Left ventricle myocardium inferior (tissue), 1 donor: ENCODE measurements around the gene USH2A. TPM values are rescaled to one million over a fixed set of nuclear protein-coding genes. Genes with fewer than 3 reads are reported as not detected.

Experiments
- DNase-seq: peaks from one replicate; pipeline ENCODE4 v3.0.0-alpha.2; 2020
- H3K27ac ChIP-seq: fragments of 200-600 bp; replicated peaks from 2 replicates; pipeline ENCODE4 v1.8.0; 2021
- H3K27me3 ChIP-seq: fragments of 200-600 bp; 2 replicates; pipeline ENCODE4 v1.8.0; 2021; ENCODE audit warnings: low read depth
- H3K36me3 ChIP-seq: fragments of 200-600 bp; 2 replicates; pipeline ENCODE4 v1.8.0; 2021
- H3K4me1 ChIP-seq: fragments of 200-600 bp; 2 replicates; pipeline ENCODE4 v1.8.0; 2021
- H3K4me3 ChIP-seq: fragments of 200-600 bp; 2 replicates; pipeline ENCODE4 v1.8.0; 2021; ENCODE audit warnings: mild to moderate bottlenecking, moderate library complexity
- H3K9me3 ChIP-seq: fragments of 200-600 bp; replicated peaks from 2 replicates; pipeline ENCODE4 v1.8.0; 2021
- intact Hi-C: fragments of 100-400 bp; cut with micrococcal nuclease; formaldehyde crosslinking; loops from one replicate; pipeline ENCODE4 v1.11.0; 2022
- total RNA-seq: library from RNA; stranded (reverse); fragmentation: NEBNext Ultra II Directional; extraction: Animal tissue kit (Norgen Biotek cat#: 25700); gene quantifications from one replicate; pipeline ENCODE4 v1.2.1, GENCODE V29; 2021
- TF ChIP-seq, protein P1 (sequence below): fragments of 200-600 bp; IDR thresholded peaks from 2 replicates; pipeline ENCODE4 v1.8.0; 2021; ENCODE audit warnings: antibody characterized with exemption, mild to moderate bottlenecking, borderline replicate concordance
- donor health status: DM: no; HTN: yes; CAD: no; lungs with severe emphysema.

Gene USH2A
- total RNA-seq, 1 donor from 2014 or later: 3.6 TPM

DNA sequence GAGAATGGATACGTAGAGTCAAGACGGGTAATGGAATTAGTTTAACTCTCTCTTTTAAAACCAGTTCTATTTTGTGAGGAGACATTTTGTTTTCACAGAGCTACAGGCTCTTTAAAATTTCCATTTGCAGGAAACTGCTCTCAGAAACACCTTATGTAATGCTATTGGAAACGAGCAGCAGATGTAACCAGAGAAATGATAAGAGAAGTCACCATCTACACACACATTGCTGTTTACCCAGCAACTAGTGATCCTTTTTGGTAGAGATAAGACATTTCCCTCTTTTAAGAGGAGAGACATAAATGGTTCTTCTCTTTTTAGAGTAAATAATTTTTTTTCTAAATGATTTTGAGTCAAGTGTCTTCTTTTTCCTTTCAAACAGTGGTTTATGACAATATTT lies 775.5 kb downstream of the USH2A start:
- Histone ChIP-seq H3K27me3 (peaks cover 8% of the 10 kb centered on the region), H3K9me3 (no peaks in the 10 kb centered on the region), H3K36me3 (no peaks in the 10 kb centered on the region), H3K4me1 (no peaks in the 10 kb centered on the region), H3K27ac (no peak overlapping the region), H3K4me3 (no peak overlapping the region)
- intact Hi-C loops: no loop called here
- TF ChIP-seq, protein P1, sequence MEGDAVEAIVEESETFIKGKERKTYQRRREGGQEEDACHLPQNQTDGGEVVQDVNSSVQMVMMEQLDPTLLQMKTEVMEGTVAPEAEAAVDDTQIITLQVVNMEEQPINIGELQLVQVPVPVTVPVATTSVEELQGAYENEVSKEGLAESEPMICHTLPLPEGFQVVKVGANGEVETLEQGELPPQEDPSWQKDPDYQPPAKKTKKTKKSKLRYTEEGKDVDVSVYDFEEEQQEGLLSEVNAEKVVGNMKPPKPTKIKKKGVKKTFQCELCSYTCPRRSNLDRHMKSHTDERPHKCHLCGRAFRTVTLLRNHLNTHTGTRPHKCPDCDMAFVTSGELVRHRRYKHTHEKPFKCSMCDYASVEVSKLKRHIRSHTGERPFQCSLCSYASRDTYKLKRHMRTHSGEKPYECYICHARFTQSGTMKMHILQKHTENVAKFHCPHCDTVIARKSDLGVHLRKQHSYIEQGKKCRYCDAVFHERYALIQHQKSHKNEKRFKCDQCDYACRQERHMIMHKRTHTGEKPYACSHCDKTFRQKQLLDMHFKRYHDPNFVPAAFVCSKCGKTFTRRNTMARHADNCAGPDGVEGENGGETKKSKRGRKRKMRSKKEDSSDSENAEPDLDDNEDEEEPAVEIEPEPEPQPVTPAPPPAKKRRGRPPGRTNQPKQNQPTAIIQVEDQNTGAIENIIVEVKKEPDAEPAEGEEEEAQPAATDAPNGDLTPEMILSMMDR: no peak
- no peak for DNase-seq

DNA sequence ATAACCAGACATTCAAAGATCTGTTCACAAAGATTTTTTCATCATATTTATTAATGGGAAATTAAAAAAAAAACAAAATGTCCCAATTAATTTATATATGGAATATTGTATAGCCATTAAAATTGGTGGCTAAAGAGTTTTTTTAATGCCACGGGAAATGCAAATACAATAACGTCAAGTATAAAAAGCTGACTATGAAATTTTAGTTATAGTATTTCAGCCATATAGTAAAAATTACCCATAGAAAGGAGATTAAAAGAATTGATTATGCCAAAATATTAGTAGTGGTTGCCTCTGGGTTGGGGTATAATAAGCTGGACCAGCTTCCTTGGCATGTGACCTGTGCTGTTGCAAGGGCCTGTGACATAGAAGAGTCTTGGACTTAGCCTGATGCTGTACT lies 777.4 kb downstream of the USH2A start:
- intact Hi-C loops: no loop called here
- H3K27me3 ChIP-seq: peaks cover 8% of the 10 kb centered on the region
- TF ChIP-seq, protein P1: no peak
- H3K9me3 ChIP-seq: no peaks in the 10 kb centered on the region
- H3K4me1 ChIP-seq: no peaks in the 10 kb centered on the region
- no peak overlapping the region for H3K4me3 ChIP-seq
- no peak for DNase-seq
- H3K27ac ChIP-seq: no peak overlapping the region
- no peaks in the 10 kb centered on the region for H3K36me3 ChIP-seq

DNA sequence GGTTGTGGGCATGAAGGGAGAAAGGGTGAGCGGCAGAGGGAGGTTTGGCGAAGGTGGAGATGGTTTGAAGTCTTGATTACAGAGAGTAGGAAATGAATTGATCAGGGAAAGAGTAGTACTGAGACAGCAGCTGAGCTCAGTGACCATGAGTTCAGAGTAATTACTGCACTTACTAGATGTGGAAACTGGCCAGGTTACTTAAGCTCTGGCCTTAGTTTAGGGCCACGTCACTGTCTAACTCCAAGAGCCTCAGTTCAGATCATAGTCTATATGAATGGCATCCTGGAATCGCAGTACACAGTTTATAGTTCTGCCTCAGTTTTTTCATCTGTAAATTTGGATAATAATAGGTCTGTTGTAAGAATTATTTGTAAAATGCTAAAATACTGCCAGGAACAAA lies 778.1 kb downstream of the USH2A start:
- Histone ChIP-seq H3K36me3 (no peaks in the 10 kb centered on the region), H3K4me1 (no peaks in the 10 kb centered on the region), H3K9me3 (no peaks in the 10 kb centered on the region), H3K4me3 (no peak overlapping the region), H3K27ac (no peak overlapping the region), H3K27me3 (peaks cover 8% of the 10 kb centered on the region)
- no peak for DNase-seq
- intact Hi-C loops: no loop called here
- TF ChIP-seq, protein P1: no peak

DNA sequence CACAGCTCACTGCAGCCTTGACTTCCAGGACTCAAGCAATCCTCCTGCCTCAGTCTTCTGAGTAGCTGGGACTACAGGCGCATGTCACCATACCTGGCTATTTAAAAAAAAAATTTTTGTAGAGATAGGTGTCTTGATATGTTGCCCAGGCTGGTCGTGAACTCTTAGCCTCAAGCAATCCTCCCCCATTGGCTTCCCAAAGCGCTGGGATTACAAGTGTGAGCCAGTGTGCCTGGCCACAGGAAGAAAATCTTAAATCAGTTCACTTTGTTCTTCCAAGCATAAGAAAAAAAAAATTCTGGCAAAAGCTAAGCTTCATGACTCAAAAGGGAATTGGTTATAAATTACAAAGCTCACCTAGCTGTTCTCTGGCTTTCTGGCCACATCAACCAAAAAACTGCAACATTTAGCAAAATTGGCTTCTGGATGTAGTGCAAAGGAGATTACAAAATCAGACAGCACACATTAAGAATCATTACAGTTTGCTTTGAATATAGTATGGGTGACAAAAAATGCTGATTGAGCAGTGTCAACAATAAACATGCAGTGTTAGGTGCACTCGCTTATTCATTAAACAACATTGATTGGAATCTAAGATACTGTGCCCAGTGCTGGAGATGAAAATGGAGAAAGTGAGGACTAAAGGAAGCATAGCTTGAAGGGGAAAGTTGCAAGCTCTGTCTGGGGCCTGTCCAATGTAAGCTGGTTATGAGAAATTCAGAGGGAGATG lies 779.5 kb downstream of the USH2A start:
- no peak overlapping the region for H3K4me3 ChIP-seq
- intact Hi-C loops: no loop called here

DNA sequence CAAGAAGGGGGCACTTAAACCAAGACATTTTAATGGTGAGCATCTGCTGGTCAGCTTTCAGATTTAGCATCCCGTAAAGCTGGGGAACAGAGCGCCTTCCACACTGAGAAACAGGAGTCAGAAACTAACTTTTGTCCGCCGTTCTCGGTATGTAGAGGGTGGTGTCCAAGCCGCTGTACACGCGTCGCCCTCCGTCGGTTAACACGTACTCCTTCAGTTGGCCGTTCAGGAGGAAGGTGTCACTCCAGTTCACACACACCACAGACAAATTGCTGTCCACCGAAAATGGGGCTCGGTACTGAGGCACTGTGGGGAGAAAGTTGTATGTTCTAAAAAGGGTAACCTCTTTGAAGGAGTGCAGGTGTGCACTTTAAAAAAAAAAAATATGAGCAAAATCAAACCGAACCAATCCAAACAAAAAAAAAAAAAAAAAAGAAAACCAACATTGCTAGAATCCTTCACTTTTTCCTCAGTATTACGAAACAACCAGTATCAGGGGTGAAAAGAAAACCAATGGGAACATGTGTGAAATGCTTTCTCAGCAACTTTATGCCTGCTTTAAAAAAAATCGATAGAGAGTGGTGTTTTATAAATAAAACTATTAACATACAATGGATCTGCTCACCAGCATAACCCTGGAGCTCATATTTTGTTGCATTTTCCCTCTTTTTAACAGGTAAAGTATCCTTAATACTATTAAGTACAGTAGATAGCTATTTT lies 782.7 kb downstream of the USH2A start:
- Histone ChIP-seq H3K9me3 (no peaks in the 10 kb centered on the region), H3K27ac (no peak overlapping the region), H3K4me1 (no peaks in the 10 kb centered on the region), H3K4me3 (no peak overlapping the region), H3K27me3 (no peaks in the 10 kb centered on the region), H3K36me3 (no peaks in the 10 kb centered on the region)
- no peak for DNase-seq
- TF ChIP-seq, protein P1: no peak
- intact Hi-C loops: no loop called here

More for the DNA sequence above, 779.5 kb downstream of the USH2A start:
- no peaks in the 10 kb centered on the region for H3K36me3 ChIP-seq
- H3K27ac ChIP-seq: no peak overlapping the region
- TF ChIP-seq, protein P1: no peak
- peaks cover 7% of the 10 kb centered on the region for H3K27me3 ChIP-seq
- no peaks in the 10 kb centered on the region for H3K4me1 ChIP-seq
- no peaks in the 10 kb centered on the region for H3K9me3 ChIP-seq
- no peak for DNase-seq
